GM10266 (cell line): ENCODE results near the gene ACSF3.

Experiments used
- DNase-seq: peaks from one replicate; pipeline ENCODE4 v3.0.0; 2012; ENCODE audit errors: extremely low spot score
- CTCF ChIP-seq: IDR thresholded peaks from 2 replicates; pipeline ENCODE4 v1.5.1; 2012; ENCODE audit warnings: mild to moderate bottlenecking, low read depth; ENCODE audit not compliant: control insufficient read depth, insufficient read depth; ENCODE audit errors: missing control alignments

ACSF3 gene

GRCh38 chr16:89096042-89096717, 2.5 kb downstream of the ACSF3 start:
- no peak for TF ChIP-seq CTCF
- DNase-seq, result no peak

- no peak for TF ChIP-seq CTCF
- DNase-seq, result no peak
These were observed 3.2 kb downstream of the ACSF3 start for GRCh38 chr16:89096768-89097391.

GRCh38 chr16:89097392-89097772, 3.7 kb downstream of the ACSF3 start:
- no peak for TF ChIP-seq CTCF
- DNase-seq, result no peak

GRCh38 chr16:89098767-89099430, 5.2 kb downstream of the ACSF3 start:
- no peak for TF ChIP-seq CTCF
- DNase-seq, result no peak

GRCh38 chr16:89099905-89100304, 6.3 kb downstream of the ACSF3 start:
- TF ChIP-seq CTCF, result no peak
- DNase-seq, result no peak

- TF ChIP-seq CTCF, result no peak
- no peak for DNase-seq
These were observed 7.1 kb downstream of the ACSF3 start for GRCh38 chr16:89100601-89101302.
